Mucosa of rectum (tissue), 2 donors: Measurements from ENCODE around the gene COA6.

ENCODE experiments used
- H3K27ac ChIP-seq, 2 donors: one replicate each; pipeline ENCODE4 v1.7.0; 2013; ENCODE audit warnings: inconsistent platforms in 2 of 2, low read depth in 2 of 2, low read length in 2 of 2
- H3K27me3 ChIP-seq, 2 donors: one replicate each; pipeline ENCODE4 v1.7.0; 2013; ENCODE audit warnings: low read length in 2 of 2; ENCODE audit not compliant: control insufficient read depth in 2 of 2, insufficient read depth in 2 of 2
- H3K36me3 ChIP-seq, 2 donors: one replicate each; pipeline ENCODE4 v1.7.0; 2013; ENCODE audit warnings: low read length in 2 of 2; ENCODE audit not compliant: control insufficient read depth in 2 of 2, insufficient read depth in 2 of 2
- H3K4me1 ChIP-seq, 2 donors: one replicate each; pipeline ENCODE4 v1.7.0; 2013; ENCODE audit warnings: low read length in 2 of 2, mild to moderate bottlenecking in 1 of 2; ENCODE audit not compliant: control insufficient read depth in 2 of 2, insufficient read depth in 2 of 2
- H3K4me3 ChIP-seq, 2 donors: one replicate each; pipeline ENCODE4 v1.7.0; 2013; ENCODE audit warnings: low read length in 2 of 2
- H3K9ac ChIP-seq, 2 donors: one replicate each; pipeline ENCODE4 v1.7.0; 2013; ENCODE audit warnings: low read length in 2 of 2, low read depth in 1 of 2, mild to moderate bottlenecking in 1 of 2
- H3K9me3 ChIP-seq, 2 donors: one replicate each; pipeline ENCODE4 v1.7.0; 2013; ENCODE audit warnings: low read length in 2 of 2; ENCODE audit not compliant: control insufficient read depth in 2 of 2
- donor health status: healthy.
- donor health status: Normal muscosa, but diverticular disease.

COA6 gene

DNA sequence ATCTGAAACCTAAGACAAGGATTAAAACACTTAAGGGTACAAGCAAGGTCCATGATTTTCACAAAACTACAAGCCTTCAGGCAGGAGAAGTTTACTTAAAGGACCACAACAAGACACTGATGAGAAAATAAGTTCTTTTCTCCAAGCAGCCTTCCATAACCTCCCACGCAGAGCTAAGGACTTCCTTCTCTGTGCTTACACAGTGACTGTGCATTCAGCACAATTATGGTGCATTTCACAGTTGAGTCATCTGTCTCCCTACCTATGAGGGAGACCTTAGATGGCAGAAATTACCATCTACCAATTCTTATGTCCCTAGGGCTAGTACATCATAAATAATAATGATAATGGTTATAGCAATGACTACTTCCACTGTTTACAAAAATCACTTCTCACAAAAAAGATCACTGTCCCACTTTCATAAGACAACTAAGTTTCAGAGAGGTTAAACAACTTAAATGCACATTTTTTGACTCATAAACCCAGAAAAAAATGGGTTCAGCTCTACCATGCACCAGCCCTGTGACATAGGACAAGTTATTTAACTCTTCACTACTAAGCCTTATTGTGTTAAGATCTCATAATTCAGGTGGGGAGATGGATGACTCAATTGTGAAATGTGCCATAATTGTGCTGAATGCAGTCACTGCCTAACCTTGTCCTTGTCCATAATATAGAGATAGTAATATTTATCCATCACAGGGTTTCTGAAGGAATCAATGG is 60.5 kb downstream of the COA6 start:
- Histone ChIP-seq H3K36me3 (peaks cover 30 to 32% of the 10 kb centered on the region in 2 donors), H3K9ac (no peak overlapping the region), H3K4me3 (no peak overlapping the region), H3K27me3 (no peaks in the 10 kb centered on the region), H3K27ac (no peak overlapping the region), H3K4me1 (no peaks in the 10 kb centered on the region), H3K9me3 (no peaks in the 10 kb centered on the region)
